EH (cell line): ENCODE results near the gene ZFAND6.
A peak's percentile ranks its signal among the peaks of the same experiment; 100 is the strongest.
"Not testable (repeated sequence)": the region's sequence is repeated elsewhere in the genome, so short reads cannot be mapped to it uniquely, and the experiment has no call there.

ENCODE experiments used
- DNase-seq: peaks from one replicate; pipeline ENCODE4 v3.0.0-alpha.2; 2015; ENCODE audit warnings: low read depth

Gene ZFAND6

DNA sequence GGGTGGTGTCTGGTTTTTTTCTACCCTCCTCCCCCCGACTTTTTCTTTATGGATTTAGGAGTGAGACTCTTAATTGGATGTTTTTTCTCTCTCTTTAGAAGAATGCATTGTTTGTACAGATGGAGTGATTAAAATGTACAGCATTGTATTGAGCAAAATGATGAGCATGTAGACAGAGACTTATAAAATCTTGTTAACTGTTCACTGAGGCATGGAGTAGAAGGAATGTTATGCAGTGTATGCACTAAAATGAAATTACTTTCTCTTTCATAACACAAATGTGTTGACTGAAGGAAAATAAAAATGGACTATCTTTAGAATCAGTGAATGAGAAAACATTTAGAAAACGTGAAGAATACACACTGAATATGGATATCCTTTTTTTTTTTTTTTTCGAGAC is 39.8 kb downstream of the ZFAND6 start:
- DNase-seq = peak; percentile 51

DNA sequence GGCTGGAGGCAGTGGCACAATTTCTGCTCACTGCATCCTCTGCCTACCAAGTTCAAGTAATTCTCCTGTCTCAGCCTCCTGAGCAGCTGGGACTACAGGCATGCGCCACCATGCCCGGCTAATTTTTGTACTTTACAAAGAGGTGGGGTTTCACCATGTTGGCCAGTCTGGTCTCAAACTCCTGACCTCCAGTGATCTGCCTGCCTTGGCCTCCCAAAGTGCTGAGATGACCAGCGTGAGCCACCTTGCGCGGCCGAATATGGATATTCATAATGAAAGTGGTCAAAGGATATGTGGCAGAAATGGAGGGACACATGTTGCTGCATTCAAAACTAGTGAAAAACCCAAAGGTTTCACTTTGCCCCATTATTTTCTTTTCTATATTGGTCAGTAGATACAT is 40.2 kb downstream of the ZFAND6 start:
- DNase-seq = not testable (repeated sequence)

DNA sequence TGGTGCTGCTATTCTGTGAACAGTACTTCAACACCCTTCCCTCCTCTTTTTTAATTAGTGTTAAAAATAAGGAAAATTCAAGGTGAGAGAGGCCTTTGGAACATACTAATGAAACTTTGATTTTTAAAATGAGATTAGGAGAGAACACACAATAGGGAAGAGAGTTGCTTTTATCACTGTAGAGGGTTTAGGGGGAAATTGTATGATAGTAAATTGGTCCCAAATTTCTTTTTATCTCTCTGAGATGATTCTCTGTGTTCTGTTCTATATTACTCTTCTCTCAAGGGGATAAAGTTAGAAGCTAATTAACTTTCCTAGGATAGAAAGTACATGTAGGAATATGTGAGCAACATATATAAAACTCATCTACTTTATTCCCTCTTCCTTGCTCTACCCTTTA is 40.8 kb downstream of the ZFAND6 start:
- no peak for DNase-seq

DNA sequence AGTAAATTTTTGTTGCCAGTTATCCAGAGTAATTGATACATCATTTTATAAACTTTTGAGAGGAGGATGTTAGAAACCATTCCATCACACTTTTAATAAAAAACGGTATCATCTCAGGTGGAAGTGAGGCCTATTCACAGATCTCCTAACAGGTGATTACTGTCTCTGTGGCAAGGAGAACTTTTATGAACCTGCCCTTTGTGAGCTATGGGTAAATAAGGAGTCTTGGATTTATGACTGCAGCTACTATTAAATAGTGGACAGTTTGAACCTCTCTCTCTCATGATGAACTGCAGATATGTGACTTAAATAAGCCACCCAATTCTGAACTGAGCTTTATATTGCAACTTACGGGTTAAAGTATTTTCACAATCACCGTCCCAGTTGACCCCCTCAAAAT is 45.7 kb downstream of the ZFAND6 start:
- no peak for DNase-seq

DNA sequence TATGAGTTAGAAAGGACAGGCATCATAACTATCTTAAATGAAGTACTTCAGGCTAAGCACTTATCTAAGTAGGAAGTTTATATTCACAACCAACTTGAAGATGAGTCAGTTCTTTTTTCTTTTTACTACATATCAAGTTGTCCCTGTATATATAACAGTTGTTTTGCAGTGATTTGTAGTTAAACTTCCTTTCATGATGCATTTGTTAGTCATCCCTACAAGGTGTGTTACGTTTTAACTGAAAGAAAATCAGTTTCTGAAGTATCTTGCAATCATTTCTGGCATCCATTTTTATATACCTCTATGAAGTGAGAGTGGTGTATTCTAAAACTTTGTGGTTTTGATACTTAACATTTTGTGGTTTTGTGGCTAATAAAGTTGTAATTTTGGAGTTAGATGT is 46.1 kb downstream of the ZFAND6 start:
- DNase-seq = peak; percentile 71

DNA sequence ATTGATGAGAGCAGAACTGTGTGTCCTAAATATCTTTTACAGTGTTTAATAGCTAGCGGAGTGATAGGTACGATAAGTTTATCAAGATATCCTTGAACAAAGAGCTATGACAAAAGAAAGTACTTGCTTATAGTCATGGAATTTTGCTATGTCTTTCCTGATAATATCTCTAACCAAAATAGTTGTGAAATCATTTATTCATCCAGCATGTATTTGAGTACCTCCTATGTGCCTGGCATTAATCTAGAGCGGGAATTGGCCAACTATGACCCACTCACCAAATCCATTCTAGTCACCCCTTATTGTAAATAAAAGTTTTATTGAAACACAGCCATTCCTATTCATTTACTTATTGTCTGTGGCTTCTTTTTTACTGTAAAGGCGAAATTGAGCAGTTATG is 46.6 kb downstream of the ZFAND6 start:
- DNase-seq = peak; percentile 82

DNA sequence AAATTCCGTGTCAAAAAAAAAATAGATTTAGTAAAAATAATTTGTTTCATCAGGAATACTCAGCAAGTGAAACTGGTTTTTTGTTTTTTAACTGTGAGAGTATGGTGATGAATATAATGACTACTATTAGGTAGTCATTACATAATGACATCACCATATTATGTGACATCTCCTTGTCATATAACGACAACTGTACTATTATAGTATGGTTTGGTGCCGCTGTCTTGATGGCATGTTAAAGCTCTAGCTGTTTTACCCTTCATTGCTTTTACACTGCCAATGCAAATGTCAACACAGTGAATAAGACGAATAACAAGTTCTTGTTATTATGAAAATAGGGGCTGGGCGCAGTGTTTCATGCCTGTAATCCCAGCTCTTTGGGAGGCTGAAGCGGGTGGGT is 47.7 kb downstream of the ZFAND6 start:
- DNase-seq = no peak

DNA sequence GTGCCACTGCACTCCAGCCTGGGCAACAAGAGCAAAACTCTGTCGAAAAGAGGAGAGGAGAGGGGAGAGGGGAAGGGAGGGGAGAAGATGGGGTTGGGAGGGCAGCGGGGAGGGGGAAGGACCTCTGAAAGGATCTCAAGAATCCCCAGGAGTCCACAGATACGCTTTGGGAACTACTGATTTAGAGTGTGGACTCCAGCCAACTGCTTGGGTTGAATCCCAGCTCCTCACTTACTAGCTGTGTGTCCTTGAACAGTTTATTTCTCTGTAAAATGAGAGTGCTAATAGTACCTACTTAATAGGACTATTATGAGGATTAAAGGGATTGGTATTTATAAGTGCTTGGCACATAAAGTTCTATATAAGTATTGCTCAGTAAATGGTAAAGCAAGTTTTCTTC is 48.3 kb downstream of the ZFAND6 start:
- DNase-seq = no peak

DNA sequence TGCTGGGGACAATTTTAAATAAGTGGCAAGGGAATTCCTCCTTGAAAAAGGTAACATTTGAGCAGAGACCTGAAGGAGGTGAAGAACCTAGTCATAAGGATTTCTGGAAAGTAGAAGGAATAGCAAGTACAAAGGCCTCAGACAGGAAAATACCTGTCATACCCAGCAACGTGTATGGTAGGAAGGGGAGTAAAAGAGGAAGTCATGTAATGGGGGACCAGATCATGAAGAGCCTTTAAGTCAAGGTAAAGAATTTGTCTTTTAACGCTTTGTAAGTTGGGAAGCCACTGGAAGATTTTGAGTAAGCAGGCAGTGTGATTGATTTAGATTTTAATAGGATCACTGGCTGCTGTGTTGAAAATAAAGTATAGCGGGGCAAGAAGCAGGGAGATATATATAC is 49.9 kb downstream of the ZFAND6 start:
- DNase-seq = no peak

DNA sequence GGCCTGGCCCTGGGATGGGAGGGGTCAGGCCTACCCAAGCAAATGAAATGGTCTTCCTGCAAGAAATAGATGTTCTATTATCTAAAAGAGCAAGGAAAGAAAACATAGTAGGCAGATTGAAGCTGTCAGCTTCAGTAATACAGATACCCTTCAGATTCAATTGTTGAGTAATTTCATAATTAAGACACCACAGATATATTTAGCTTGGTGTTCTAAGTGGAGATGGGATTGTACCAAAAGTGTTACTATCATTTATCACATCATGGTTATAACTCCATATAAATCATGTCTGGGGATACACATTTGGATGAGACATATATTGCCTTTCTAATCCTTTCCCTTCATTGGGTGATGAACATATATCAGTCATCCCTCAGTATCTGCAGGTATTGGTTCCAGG is 51.4 kb downstream of the ZFAND6 start:
- DNase-seq = no peak

DNA sequence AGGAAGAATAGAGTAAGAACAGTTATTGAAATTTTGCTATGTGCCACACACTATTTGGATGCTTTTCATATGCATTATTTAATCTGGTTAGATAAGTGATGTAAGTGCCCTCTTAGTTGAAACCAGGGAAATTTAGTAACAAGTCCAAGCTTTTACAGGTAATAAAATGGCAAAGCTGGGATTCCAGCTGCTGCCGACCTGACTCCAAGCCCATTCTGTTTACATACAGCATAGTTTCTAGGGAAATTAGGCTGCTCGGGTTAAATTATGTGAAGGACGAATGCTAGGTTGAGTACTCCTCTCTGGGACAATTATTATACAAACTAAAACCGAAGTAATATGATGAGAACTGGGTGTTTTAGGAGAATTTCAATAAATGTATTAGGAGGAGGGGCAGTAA is 54.6 kb downstream of the ZFAND6 start:
- DNase-seq = no peak

DNA sequence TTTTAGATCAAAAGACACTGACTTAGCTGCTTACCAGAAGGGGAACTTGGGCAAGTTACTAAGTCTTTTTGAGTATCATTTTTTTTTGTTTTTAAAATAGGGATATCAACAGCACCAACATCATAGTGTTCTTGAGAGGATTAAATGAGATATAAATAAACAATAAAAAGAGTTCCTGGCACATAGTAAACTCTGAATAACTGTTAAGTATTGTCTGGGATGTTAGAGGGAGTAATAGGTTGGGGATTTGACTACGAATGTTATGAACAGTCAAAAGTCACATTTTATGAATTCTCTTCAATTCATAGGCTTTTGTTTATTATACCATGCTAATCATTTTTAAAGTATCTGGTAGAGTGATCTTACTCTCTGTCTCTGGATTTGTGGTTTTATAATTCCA is 55.5 kb downstream of the ZFAND6 start:
- no peak for DNase-seq

DNA sequence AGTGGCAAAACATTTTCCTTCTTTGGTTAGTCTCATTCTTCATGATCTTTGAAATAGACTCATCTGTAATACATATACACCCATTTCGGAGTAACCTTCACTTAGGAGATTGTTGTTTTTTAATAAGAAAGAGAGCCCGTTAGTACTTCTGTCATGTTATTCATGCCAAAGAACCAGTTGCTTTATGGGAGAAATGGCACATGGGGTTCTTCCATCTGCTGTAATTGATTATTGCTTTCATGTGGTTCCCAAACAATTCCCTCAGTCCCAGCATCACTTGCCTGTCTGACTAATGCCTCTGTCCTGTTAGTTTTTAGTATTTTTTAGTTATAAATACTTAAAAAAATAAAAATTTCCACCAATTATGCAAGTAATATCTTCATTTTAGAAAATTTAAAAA is 59.5 kb downstream of the ZFAND6 start:
- no peak for DNase-seq

DNA sequence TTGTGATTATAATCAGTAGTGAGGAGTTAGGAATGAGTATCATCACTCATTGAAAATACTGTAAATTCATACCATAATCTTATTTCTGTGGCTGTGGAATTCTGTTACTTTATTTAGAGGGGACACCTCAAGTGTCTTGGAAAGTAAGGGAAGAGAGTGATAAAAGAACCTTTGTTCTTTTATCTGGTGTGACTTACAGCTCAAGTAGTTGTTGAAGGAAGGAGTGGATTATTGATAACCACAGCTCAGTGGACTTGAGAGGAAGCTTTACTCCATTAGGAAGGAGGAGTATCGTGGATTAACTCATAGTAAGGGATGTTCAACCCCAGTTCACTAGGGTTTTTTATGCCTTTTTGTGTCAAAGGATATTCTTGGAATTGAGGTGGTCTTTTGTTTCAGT is 61.2 kb downstream of the ZFAND6 start:
- DNase-seq = no peak

DNA sequence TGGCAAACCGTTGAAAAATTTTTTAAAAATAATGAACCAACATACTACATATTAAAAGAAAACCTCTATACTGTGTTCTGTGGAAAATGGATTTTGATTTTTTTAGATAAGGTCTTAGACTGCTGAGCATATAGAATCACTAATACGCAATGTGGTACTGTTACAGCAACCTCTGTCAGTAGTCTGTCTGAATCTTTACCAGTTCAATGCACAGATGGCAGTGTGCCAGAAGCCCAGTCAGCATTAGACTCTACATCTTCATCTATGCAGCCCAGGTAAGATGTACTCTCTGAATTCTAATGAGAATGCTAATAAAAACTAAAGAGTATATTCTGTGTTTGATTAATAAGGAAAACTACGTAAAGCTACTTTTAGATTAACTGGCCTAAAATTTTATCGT is 62.1 kb downstream of the ZFAND6 start:
- DNase-seq = peak; percentile 3

DNA sequence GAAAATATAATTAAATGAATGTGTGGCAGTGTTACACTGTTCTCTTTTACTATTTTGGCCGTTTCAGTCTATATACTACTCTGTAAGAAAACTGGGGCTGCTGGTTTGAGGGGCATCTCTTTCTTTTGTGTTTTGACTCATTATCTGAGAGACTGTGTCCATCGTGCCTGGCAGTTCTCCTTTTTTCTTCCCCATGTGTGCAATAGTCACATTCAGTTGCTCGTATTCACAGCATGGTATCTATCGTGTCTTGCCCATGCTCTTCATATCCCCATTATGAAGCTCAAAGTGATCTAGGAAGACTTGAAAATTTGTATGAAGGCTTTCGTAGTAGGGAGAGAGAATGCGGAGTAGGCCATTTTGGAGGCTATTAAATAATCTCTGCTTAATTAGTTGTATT is 63.6 kb downstream of the ZFAND6 start:
- no peak for DNase-seq

DNA sequence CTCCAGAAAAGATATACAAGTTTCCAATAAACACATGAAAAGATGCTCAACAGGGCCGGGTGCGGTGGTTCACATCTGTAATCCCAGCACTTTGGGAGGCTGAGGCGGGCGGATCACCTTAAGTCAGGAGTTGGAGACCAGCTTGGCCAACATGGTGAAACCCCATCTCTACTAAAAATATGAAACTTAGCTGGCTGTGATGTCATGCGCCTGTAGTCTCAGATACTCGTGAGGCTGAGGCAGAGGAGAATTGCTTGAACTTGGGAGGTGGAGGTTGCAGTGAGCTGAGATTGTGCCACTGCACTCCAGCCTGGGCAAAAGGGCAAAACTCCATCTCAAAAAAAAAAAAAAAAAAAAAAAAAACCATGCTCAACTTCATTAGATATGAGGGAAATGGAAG is 67.8 kb downstream of the ZFAND6 start:
- DNase-seq = not testable (repeated sequence)

DNA sequence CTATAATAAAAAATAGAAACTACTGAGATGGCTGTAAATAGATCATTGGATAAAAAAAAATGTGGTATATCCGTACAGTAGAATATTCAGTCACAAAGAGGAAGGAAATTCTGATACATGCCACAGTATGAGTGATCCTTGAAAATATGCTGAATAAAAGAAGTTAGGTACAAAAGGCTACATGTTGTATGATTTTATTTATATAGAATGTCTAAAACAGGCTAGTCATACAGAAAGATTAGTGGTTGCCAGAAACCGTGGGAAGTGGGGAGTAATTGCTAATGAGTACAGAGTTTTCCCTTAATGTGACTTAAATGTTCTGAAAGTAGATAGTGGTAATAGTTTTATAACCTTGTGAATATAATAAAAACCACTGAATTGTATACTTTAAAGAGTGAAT is 68.4 kb downstream of the ZFAND6 start:
- DNase-seq = peak; percentile 37

DNA sequence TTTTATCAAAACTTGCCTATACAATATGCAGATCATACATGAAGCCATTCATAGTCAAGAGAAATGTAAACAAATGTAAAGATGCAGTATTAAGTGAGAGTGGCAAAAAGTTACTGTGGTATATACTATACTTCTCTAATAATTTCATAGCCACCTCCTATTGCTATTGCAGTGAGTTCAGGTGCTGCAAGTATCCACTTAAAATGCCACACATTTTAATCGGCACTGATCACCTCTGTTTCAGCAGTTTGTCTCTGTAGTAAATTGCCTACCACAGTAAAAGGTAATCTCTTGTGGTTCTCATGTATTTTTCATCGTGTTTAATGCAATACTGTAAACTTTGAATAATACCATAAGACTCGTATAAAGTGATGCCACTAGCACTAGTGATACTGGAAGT is 72.9 kb downstream of the ZFAND6 start:
- DNase-seq = no peak

DNA sequence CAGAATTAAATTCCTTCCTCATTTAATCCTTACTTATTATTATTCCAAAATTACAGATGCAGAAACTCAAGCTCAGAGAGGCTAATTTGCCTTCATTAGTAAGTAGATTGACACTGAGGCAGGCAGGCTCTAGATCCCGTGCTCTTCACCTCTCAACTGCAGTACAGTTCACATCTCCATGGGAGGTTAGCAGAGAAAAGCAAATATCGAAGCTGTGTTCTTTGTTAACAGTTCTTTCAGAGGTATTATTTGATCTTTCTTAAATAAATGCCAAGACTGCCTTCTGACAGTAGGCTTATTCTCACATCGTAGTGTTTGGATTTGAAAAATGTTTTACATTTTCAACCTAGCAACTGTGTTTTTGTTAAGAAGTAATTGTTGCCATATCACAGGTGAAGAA is 77.4 kb downstream of the ZFAND6 start:
- DNase-seq = no peak

DNA sequence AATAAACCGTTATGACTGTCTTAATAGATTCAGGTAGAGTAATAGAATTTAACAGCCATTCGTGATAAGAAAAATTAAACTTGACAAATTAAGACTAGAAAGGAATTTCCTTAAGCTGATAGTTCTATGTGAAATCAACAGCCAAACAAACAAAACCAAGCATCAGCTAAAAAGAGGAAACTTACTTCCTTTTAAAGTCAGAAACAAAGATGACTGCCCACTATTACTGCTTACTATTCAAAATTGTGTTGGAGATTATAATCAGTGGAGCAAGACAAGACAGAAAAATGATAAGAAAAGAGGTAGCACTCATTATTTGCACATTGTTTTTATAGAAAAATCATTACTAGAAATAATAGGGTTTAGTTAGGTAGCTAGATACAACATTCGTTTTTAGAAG is 79.5 kb downstream of the ZFAND6 start:
- no peak for DNase-seq

DNA sequence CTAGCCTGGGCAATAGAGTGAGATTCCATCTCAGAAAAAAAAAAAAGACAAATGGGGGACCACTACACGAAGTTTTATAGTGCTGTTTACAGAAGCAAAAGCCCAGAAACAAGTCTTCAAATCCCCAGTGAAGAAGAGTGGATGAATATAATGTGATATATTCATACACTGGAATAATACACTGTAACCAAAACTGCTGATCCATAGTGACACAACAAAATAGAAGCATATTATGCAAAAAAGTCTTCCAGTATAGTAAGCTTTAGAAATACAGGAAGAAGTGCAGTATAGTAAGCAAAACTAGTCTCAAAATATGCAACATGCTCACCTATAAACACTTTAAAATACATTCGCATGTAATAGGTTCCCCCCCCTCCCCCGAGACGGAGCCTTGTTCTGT is 81.4 kb downstream of the ZFAND6 start:
- no peak for DNase-seq

DNA sequence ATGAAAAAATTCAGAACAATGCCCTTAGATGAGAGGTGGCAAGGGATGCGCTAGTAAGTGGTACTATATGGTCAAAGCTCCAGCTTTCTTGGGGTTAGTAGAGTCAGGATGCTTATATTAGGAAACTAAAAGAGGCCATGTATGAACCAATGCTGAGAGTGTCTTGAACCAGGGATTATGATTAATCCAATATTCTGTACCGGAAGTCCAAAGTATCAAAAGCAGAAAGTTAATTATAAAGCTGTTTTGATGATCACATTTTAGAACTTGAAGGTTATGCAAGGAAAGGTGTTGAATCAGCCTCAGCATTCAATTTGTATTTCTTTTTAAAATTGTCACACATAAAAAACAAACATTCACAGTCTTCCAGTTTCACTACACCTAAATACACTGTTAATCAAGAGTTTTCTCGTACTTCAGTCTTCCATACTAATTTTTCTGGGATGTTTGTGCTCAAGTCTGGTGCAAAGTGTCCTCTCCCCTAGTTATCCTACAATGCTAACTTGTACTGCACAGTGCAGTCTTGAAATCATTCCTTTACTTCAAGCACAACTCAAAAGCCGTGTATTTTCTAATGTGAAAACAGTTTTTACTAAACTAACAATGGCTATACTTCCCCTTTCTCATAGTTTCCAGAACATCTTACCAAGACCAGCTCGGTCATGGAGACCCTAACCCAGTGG is 82.6 kb downstream of the ZFAND6 start:
- no peak for DNase-seq

DNA sequence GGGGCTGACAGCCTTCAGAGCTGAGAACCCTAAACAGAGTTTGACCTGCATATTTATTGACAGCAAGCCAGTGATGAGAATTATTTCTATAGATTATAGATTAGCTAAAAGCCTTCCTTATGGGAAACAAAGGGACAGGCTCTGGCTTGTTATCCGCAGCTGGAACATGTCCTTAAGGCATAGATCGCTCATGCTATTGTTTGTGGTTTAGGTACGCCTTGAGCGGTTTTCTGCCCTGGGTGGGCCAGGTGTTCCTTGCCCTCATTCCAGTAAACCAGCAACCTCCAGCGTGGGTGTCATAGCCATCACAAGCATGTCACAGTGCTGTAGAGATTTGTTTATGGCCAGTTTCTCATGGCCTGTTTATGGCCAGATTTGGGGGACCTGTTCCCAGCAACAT is 83.2 kb downstream of the ZFAND6 start:
- DNase-seq = no peak

DNA sequence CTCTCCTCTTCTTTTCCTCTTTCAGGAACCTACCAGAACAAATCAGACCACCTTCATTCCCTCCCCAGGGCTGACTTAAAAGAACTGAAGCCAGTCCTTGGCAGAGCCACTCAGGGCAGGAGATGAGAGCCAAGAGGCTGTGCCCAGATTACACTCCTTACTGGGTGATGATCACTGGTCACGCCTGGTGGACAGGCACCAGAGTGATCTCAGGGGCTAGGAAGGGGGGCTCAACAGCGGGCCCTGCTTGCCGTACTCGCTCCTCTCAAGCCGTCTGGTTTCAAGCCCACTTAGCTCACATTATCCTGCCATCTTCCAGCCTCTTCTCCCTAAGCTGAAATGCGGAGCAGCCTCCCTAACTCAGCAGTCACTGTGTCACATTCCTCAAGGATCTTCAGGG is 91.7 kb downstream of the ZFAND6 start:
- DNase-seq = no peak
